Measurements from ENCODE around the gene DHH.
"Not testable (repeated sequence)": the region's sequence is repeated elsewhere in the genome, so short reads cannot be mapped to it uniquely, and the experiment has no call there.

Gene DHH

GRCh38 chr12:49130151-49131050, 35.8 kb upstream of the DHH start:
- Histone ChIP-seq H3K36me3 (ENCODE audit: control insufficient read depth in 2 of 2, insufficient read depth in 2 of 2, low read length in 2 of 2) (peaks cover 14 to 19% of the 10 kb centered on the region in 2 donors), H3K9me3 (ENCODE audit: control insufficient read depth in 2 of 2, low read length in 2 of 2) (no peaks in the 10 kb centered on the region), H3K9ac (ENCODE audit: low read length in 2 of 2) (peak overlapping the region; percentile 93 to 97), H3K4me1 (ENCODE audit: control insufficient read depth, insufficient read depth, low read length) (peaks cover 25% of the 10 kb centered on the region), H3K27me3 (ENCODE audit: control insufficient read depth in 1 of 2, insufficient read depth in 2 of 2, low read length in 2 of 2) (no peaks in the 10 kb centered on the region), H3K27ac (ENCODE audit: low read length) (peak overlapping the region; percentile 98), H3K4me3 (ENCODE audit: low read length in 2 of 2) (peak overlapping the region; percentile 98)

DNA sequence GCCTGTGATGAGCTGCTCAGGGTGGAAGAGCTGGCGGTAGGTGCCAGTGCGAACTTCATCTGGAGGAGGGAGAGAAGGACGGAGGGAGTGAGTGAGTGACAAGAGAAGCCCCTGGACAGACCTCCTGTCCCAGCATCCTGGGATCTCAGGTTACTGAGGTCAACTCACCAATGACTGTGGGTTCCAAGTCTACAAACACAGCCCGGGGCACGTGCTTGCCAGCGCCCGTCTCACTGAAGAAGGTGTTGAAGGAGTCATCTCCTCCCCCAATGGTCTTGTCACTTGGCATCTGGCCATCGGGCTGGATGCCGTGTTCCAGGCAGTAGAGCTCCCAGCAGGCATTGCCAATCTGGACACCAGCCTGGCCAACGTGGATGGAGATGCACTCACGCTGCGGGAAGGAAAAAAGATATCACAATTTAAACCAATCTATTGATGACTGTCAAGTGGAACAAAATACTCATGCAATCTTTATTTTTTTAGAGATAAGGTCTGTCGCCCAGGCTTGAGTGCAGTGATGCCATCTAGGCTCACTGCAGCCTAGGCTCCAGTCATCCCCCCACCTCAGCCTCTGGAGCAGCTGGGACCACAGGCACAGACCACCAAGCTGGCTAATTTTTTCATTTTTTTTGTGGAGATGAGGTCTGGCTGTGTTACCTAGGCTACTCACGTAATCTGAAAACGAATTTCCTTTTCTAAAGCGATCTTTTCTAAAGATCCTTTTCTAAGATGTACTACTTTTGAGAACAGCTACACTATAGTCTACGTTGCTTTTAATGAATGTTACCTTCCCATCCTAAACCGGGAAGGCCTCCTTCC, 34.9 kb upstream of the DHH start:
- H3K27ac ChIP-seq (ENCODE audit: low read length), result peak overlapping the region; percentile 98
- H3K27me3 ChIP-seq (ENCODE audit: control insufficient read depth in 1 of 2, insufficient read depth in 2 of 2, low read length in 2 of 2), result no peaks in the 10 kb centered on the region
- H3K4me3 ChIP-seq (ENCODE audit: low read length in 2 of 2), result peak overlapping the region; percentile 98
- H3K36me3 ChIP-seq (ENCODE audit: control insufficient read depth in 2 of 2, insufficient read depth in 2 of 2, low read length in 2 of 2), result peaks cover 14 to 19% of the 10 kb centered on the region in 2 donors
- H3K9ac ChIP-seq (ENCODE audit: low read length in 2 of 2), result peak overlapping the region; percentile 93 to 97
- H3K4me1 ChIP-seq (ENCODE audit: control insufficient read depth, insufficient read depth, low read length), result peaks cover 25% of the 10 kb centered on the region
- H3K9me3 ChIP-seq (ENCODE audit: control insufficient read depth in 2 of 2, low read length in 2 of 2), result no peaks in the 10 kb centered on the region

- not testable (repeated sequence) for H3K9me3 ChIP-seq (ENCODE audit: control insufficient read depth in 2 of 2, low read length in 2 of 2); H3K27me3 ChIP-seq (ENCODE audit: control insufficient read depth in 1 of 2, insufficient read depth in 2 of 2, low read length in 2 of 2); H3K27ac ChIP-seq (ENCODE audit: low read length); H3K9ac ChIP-seq (ENCODE audit: low read length in 2 of 2); H3K4me3 ChIP-seq (ENCODE audit: low read length in 2 of 2)
- Histone ChIP-seq H3K36me3 (ENCODE audit: control insufficient read depth in 2 of 2, insufficient read depth in 2 of 2, low read length in 2 of 2) (peaks cover 14 to 19% of the 10 kb centered on the region in 2 donors), H3K4me1 (ENCODE audit: control insufficient read depth, insufficient read depth, low read length) (peaks cover 19% of the 10 kb centered on the region)
These were observed 33.4 kb upstream of the DHH start for GRCh38 chr12:49127971-49128370.

- Histone ChIP-seq H3K36me3 (ENCODE audit: control insufficient read depth in 2 of 2, insufficient read depth in 2 of 2, low read length in 2 of 2) (peaks cover 14 to 19% of the 10 kb centered on the region in 2 donors), H3K27ac (ENCODE audit: low read length) (no peak overlapping the region), H3K4me1 (ENCODE audit: control insufficient read depth, insufficient read depth, low read length) (peaks cover 16% of the 10 kb centered on the region), H3K4me3 (ENCODE audit: low read length in 2 of 2) (no peak overlapping the region), H3K27me3 (ENCODE audit: control insufficient read depth in 1 of 2, insufficient read depth in 2 of 2, low read length in 2 of 2) (no peaks in the 10 kb centered on the region), H3K9me3 (ENCODE audit: control insufficient read depth in 2 of 2, low read length in 2 of 2) (no peaks in the 10 kb centered on the region), H3K9ac (ENCODE audit: low read length in 2 of 2) (no peak overlapping the region)
These were observed 32.5 kb upstream of the DHH start for GRCh38 chr12:49126852-49127763.

DNA sequence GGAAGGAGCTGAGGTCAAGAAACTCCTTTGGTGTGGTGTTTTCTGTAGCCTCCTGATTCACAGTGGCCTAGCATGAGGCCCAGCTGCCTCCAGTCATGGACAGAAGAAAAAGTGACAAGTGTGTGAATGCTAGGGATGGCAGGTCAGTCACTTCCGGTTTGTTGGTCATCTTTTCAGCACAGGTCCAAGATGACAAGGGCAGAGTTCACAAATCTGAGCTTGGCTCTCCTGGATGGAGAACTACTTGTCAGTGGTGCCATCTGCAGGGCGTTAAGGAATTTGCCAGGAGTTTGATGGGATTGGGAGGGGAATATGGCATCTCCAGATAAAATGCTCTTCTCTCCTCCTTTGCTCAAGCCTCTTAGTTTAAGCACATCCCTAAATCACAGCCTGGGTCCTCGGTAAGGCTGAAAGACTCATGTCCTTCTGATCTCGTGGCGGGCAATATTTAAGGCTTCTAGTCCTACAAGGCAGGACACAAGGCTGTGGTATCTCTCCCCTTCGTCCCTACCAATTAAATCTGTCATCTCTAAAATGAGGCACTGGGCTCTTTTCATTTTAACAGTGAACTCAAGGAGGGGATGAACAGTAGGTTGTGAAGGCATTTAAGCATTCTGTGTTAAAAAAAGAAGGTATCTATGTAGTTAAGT, 26.6 kb upstream of the DHH start:
- Histone ChIP-seq H3K36me3 (ENCODE audit: control insufficient read depth in 2 of 2, insufficient read depth in 2 of 2, low read length in 2 of 2) (no peaks in the 10 kb centered on the region), H3K9ac (ENCODE audit: low read length in 2 of 2) (no peak overlapping the region), H3K4me1 (ENCODE audit: control insufficient read depth, insufficient read depth, low read length) (no peaks in the 10 kb centered on the region)

DNA sequence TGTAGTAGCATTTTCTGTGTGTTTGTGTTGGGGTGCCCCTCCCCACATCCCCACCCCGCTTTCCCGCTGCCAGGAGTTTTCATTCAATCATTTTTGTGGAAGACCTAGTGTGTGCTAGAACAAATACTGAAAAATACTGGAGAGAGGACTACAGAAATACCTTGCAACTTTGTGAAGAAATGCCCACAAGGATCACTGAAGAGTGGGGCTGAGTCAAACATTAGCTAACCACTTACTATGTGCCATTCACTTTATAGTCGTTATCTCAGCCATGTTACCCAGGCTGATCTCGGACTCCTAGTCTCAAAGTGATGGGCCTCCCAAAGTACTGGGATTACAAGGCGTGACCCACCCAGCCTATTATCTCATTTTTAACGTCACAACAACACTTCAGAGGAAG, 16.6 kb upstream of the DHH start:
- Histone ChIP-seq H3K9ac (ENCODE audit: low read length in 2 of 2) (peak overlapping the region; percentile 75 to 94), H3K27ac (ENCODE audit: low read length) (peak overlapping the region; percentile 96), H3K4me3 (ENCODE audit: low read length in 2 of 2) (peak overlapping the region; percentile 54 to 93), H3K36me3 (ENCODE audit: control insufficient read depth in 2 of 2, insufficient read depth in 2 of 2, low read length in 2 of 2) (peaks cover 0 to 7% of the 10 kb centered on the region in 2 donors), H3K9me3 (ENCODE audit: control insufficient read depth in 2 of 2, low read length in 2 of 2) (no peaks in the 10 kb centered on the region), H3K4me1 (ENCODE audit: control insufficient read depth, insufficient read depth, low read length) (peaks cover 35% of the 10 kb centered on the region), H3K27me3 (ENCODE audit: control insufficient read depth in 1 of 2, insufficient read depth in 2 of 2, low read length in 2 of 2) (no peaks in the 10 kb centered on the region)

More for the DNA sequence above, 26.6 kb upstream of the DHH start:
- Histone ChIP-seq H3K4me3 (ENCODE audit: low read length in 2 of 2) (no peak overlapping the region), H3K27ac (ENCODE audit: low read length) (no peak overlapping the region), H3K9me3 (ENCODE audit: control insufficient read depth in 2 of 2, low read length in 2 of 2) (no peaks in the 10 kb centered on the region), H3K27me3 (ENCODE audit: control insufficient read depth in 1 of 2, insufficient read depth in 2 of 2, low read length in 2 of 2) (no peaks in the 10 kb centered on the region)

DNA sequence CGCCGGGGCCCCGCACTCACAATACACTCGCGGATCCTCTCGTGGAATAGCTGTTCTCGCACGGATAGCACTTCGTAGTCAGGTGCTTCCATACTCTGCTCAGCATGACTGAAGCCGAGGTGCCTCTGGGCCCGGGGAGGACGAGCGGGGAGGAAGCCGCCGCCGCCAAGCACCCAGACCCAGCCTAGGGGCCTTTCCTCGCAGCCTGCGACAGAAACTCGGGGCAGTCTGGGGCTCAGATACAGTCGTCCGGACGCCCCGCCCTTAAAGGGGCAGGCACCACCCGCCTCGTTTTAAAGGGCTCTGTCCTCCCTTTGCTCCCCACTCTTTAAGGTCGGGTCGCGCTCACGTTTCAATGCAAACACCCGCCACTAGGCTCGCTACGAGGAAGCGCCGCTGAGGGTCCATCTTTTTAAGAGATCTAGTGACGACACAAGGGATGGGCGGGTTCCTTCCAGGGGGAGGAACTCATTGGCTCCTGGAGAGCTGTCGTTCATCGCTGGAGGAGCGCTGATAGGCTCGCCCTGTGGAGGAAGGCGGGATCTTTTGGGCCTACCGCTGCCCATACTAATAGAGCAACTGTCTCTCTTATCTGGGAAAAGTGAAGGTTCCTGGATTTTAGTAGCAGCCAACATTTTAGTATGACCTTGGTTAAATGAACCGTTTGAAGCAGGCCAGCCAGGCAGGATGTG, 16.0 kb upstream of the DHH start, which contains the start of gene LMBR1L:
TSS of gene LMBR1L (minus strand) at position 384 of the 692 bp plus-strand sequence. CDS start at position 92, 292 bp downstream.
- peak within 1 kb of the TSS; percentile 94 to 95 for H3K9ac ChIP-seq (ENCODE audit: low read length in 2 of 2)
- peak within 1 kb of the TSS; percentile 93 to 95 for H3K4me3 ChIP-seq (ENCODE audit: low read length in 2 of 2)
- peak within 1 kb of the TSS; percentile 96 for H3K27ac ChIP-seq (ENCODE audit: low read length)
- H3K36me3 ChIP-seq (ENCODE audit: control insufficient read depth in 2 of 2, insufficient read depth in 2 of 2, low read length in 2 of 2), result peaks cover 2 to 8% of the 10 kb centered on the region in 2 donors
- no peaks in the 10 kb centered on the region for H3K27me3 ChIP-seq (ENCODE audit: control insufficient read depth in 1 of 2, insufficient read depth in 2 of 2, low read length in 2 of 2)
- H3K9me3 ChIP-seq (ENCODE audit: control insufficient read depth in 2 of 2, low read length in 2 of 2), result no peaks in the 10 kb centered on the region
- peaks cover 39% of the 10 kb centered on the region for H3K4me1 ChIP-seq (ENCODE audit: control insufficient read depth, insufficient read depth, low read length)

DNA sequence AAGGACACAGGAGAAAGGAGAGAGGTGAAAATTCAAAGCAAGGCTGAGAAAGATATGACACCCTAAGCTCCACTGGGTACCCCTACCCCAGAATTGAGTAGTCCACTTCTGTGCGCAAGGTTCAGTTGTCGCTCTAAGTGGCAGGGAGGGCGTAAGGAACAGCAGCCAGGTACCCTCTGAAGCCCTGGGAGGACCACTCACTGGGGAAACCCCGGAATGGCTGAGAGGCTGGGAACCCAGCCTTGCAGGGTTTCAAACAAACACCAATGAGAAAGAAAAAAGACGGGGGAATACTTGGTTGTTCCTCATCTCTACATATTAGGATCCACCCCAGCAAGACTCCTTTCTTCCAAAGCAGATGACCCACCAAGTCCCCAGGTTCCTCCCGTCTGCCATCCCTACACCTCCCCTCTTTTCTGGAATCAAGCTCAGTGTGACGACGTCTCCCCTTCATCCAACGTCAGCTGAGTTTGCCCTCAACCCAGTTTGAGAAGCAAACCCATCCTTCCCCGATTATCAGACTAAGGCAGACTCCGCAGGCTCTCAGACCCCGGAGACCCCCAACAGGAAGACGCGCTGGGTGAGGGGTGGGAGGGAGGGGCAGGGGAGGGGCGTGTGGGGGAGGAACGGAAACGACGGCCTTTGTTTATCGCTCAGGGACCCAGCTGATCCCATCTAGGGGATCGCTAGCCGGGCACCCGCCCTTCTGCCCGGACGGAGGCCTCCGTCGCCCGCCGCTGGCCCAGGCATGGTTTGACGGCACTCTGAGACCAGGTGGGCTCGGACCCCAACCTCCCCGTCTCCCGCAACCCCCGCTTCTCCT, 15.3 kb upstream of the DHH start:
- peak overlapping the region; percentile 93 to 95 for H3K4me3 ChIP-seq (ENCODE audit: low read length in 2 of 2)
- H3K4me1 ChIP-seq (ENCODE audit: control insufficient read depth, insufficient read depth, low read length), result peaks cover 46% of the 10 kb centered on the region
- no peaks in the 10 kb centered on the region for H3K9me3 ChIP-seq (ENCODE audit: control insufficient read depth in 2 of 2, low read length in 2 of 2)
- H3K27me3 ChIP-seq (ENCODE audit: control insufficient read depth in 1 of 2, insufficient read depth in 2 of 2, low read length in 2 of 2), result no peaks in the 10 kb centered on the region
- peak overlapping the region; percentile 96 for H3K27ac ChIP-seq (ENCODE audit: low read length)
- H3K9ac ChIP-seq (ENCODE audit: low read length in 2 of 2), result peak overlapping the region; percentile 94 to 95
- peaks cover 5 to 15% of the 10 kb centered on the region in 2 donors for H3K36me3 ChIP-seq (ENCODE audit: control insufficient read depth in 2 of 2, insufficient read depth in 2 of 2, low read length in 2 of 2)

DNA sequence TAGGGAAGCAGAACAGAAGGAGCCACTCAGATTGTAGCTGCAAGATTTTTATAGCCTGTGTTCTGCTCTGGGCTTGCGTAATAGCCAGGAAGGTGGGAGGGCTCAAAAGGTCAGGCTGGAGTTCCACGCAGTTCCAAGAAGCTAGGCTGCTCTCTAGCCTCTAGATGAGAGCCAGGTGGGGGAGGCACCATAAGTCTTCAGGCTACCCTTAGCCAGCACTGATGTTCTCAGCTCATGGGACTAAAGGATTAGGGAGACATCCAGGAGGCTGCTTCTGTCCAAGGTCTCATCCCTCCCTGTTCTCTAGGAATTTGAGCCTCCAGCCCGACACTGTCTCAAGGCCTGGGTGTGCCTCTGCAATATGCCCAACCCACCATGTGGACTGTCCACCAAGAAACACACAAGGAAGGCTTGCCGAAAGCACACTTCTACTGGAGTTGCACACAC, 14.4 kb upstream of the DHH start:
- Histone ChIP-seq H3K4me3 (ENCODE audit: low read length in 2 of 2) (peak overlapping the region; percentile 93 to 95), H3K36me3 (ENCODE audit: control insufficient read depth in 2 of 2, insufficient read depth in 2 of 2, low read length in 2 of 2) (peaks cover 14 to 23% of the 10 kb centered on the region in 2 donors), H3K4me1 (ENCODE audit: control insufficient read depth, insufficient read depth, low read length) (peaks cover 51% of the 10 kb centered on the region), H3K27ac (ENCODE audit: low read length) (peak overlapping the region; percentile 96), H3K9me3 (ENCODE audit: control insufficient read depth in 2 of 2, low read length in 2 of 2) (no peaks in the 10 kb centered on the region), H3K9ac (ENCODE audit: low read length in 2 of 2) (peak overlapping the region; percentile 3 to 75), H3K27me3 (ENCODE audit: control insufficient read depth in 1 of 2, insufficient read depth in 2 of 2, low read length in 2 of 2) (no peaks in the 10 kb centered on the region)

All from stomach smooth muscle (tissue), 2 donors.